H9 (cell line): Measurements from ENCODE around the gene P2RX2. TPM values are rescaled to one million over a fixed set of nuclear protein-coding genes. Genes with fewer than 3 reads are reported as not detected.
A peak's percentile ranks its signal among the peaks of the same experiment; 100 is the strongest.

ENCODE experiments used
- DNase-seq: peaks from one replicate; pipeline ENCODE4 v3.0.0-alpha.2; 2017
- H2AFZ ChIP-seq: one replicate; pipeline ENCODE4 v1.6.1; 2013; ENCODE audit warnings: mild to moderate bottlenecking, low read length, control low read depth, moderate library complexity
- H2AK5ac ChIP-seq: 2 replicates; pipeline ENCODE4 v1.6.1; 2013; ENCODE audit warnings: low read length, control low read depth, mixed read lengths; ENCODE audit not compliant: insufficient read length
- H2BK120ac ChIP-seq: one replicate; pipeline ENCODE4 v1.6.1; 2013; ENCODE audit warnings: low read depth, mild to moderate bottlenecking, low read length, control low read depth, inconsistent platforms; ENCODE audit not compliant: poor library complexity, severe bottlenecking
- H2BK12ac ChIP-seq: 2 replicates; pipeline ENCODE4 v1.6.1; 2013; ENCODE audit warnings: low read length, control low read depth, mixed read lengths, low read depth; ENCODE audit not compliant: insufficient read length
- H2BK15ac ChIP-seq: 2 replicates; pipeline ENCODE4 v1.6.1; 2013; ENCODE audit warnings: low read depth, low read length, control low read depth
- H2BK20ac ChIP-seq: one replicate; pipeline ENCODE4 v1.6.1; 2013; ENCODE audit warnings: low read depth, mild to moderate bottlenecking, low read length, control low read depth, inconsistent platforms; ENCODE audit not compliant: poor library complexity, severe bottlenecking
- H2BK5ac ChIP-seq: 2 replicates; pipeline ENCODE4 v1.6.1; 2013; ENCODE audit warnings: low read length, control low read depth, mixed read lengths; ENCODE audit not compliant: insufficient read length
- H3K14ac ChIP-seq: 2 replicates; pipeline ENCODE4 v1.6.1; 2013; ENCODE audit warnings: low read length, control low read depth; ENCODE audit not compliant: insufficient read depth
- H3K18ac ChIP-seq: 2 replicates; pipeline ENCODE4 v1.6.1; 2013; ENCODE audit warnings: low read depth, mild to moderate bottlenecking, mixed read lengths, low read length, control low read depth; ENCODE audit not compliant: insufficient read length
- H3K23ac ChIP-seq: 2 replicates; pipeline ENCODE4 v1.6.1; 2013; ENCODE audit warnings: low read length, control low read depth, mixed read lengths, low read depth; ENCODE audit not compliant: insufficient read length
- H3K23me2 ChIP-seq: 2 replicates; pipeline ENCODE4 v1.6.1; 2013; ENCODE audit warnings: low read depth, mild to moderate bottlenecking, mixed read lengths, low read length, control low read depth; ENCODE audit not compliant: insufficient read length, poor library complexity, severe bottlenecking
- H3K27ac ChIP-seq: 2 replicates; pipeline ENCODE4 v1.5.1; 2013; ENCODE audit warnings: low read length, control low read depth, mixed read lengths, low read depth; ENCODE audit not compliant: insufficient read length
- H3K27me3 ChIP-seq: 2 replicates; pipeline ENCODE4 v1.6.1; 2013; ENCODE audit warnings: low read length, control low read depth, inconsistent platforms; ENCODE audit not compliant: insufficient read depth
- H3K4ac ChIP-seq: 2 replicates; pipeline ENCODE4 v1.6.1; 2013; ENCODE audit warnings: low read depth, mild to moderate bottlenecking, control low read depth, inconsistent platforms, low read length, moderate library complexity
- H3K4me1 ChIP-seq: 2 replicates; pipeline ENCODE4 v1.6.1; 2013; ENCODE audit warnings: low read length, control low read depth, inconsistent platforms; ENCODE audit not compliant: insufficient read depth
- H3K4me2 ChIP-seq: 2 replicates; pipeline ENCODE4 v1.6.1; 2013; ENCODE audit warnings: low read length, control low read depth, mixed read lengths; ENCODE audit not compliant: insufficient read length, insufficient read depth
- H3K56ac ChIP-seq: 2 replicates; pipeline ENCODE4 v1.6.1; 2013; ENCODE audit warnings: low read depth, mild to moderate bottlenecking, mixed read lengths, low read length, control low read depth; ENCODE audit not compliant: insufficient read length
- H3K79me1 ChIP-seq: 2 replicates; pipeline ENCODE4 v1.6.1; 2013; ENCODE audit warnings: low read depth, mild to moderate bottlenecking, moderate library complexity, low read length, control low read depth, inconsistent platforms; ENCODE audit not compliant: insufficient read depth, poor library complexity, severe bottlenecking
- H3K79me2 ChIP-seq: 2 replicates; pipeline ENCODE4 v1.6.1; 2013; ENCODE audit warnings: low read length, control low read depth, inconsistent platforms; ENCODE audit not compliant: insufficient read depth
- H3K9ac ChIP-seq: 2 replicates; pipeline ENCODE4 v1.6.1; 2013; ENCODE audit warnings: low read length, control low read depth, mixed read lengths; ENCODE audit not compliant: insufficient read length; ENCODE audit errors: extremely low read depth
- H3K9me3 ChIP-seq: one replicate; pipeline ENCODE4 v1.6.1; 2013; ENCODE audit warnings: low read depth, low read length, inconsistent platforms; ENCODE audit not compliant: control insufficient read depth
- H3T11ph ChIP-seq: one replicate; pipeline ENCODE4 v1.6.1; 2013; ENCODE audit warnings: mild to moderate bottlenecking, low read length, control low read depth, inconsistent platforms
- H4K20me1 ChIP-seq: one replicate; pipeline ENCODE4 v1.6.1; 2013; ENCODE audit not compliant: control insufficient read depth, insufficient read length, insufficient read depth
- H4K5ac ChIP-seq: 2 replicates; pipeline ENCODE4 v1.6.1; 2013; ENCODE audit warnings: low read depth, mild to moderate bottlenecking, mixed read lengths, low read length, control low read depth; ENCODE audit not compliant: insufficient read length
- H4K8ac ChIP-seq: replicated peaks from 2 replicates; pipeline ENCODE4 v1.6.1; 2013; ENCODE audit warnings: low read length, control low read depth, mixed read lengths, low read depth; ENCODE audit not compliant: insufficient read length
- H4K91ac ChIP-seq: 2 replicates; pipeline ENCODE4 v1.6.1; 2013; ENCODE audit warnings: low read depth, mild to moderate bottlenecking, moderate library complexity, mixed read lengths, low read length, control low read depth; ENCODE audit not compliant: insufficient read length
- H3K27ac Mint-ChIP-seq, 3 experiments: 2 replicates in 2 of 3; 3 replicates in 1 of 3; pipeline ENCODE4 v1.8.0; 2020 to 2021; ENCODE audit warnings: mixed read lengths in 3 of 3, mild to moderate bottlenecking in 1 of 3, moderate library complexity in 1 of 3
- H3K27me3 Mint-ChIP-seq: 2 replicates; pipeline ENCODE4 v1.8.0; 2021; ENCODE audit warnings: low read depth, mild to moderate bottlenecking, moderate library complexity, mixed read lengths
- H3K36me3 Mint-ChIP-seq, 3 experiments: 2 replicates in 2 of 3; 3 replicates in 1 of 3; pipeline ENCODE4 v1.8.0; 2020 to 2021; ENCODE audit warnings: low read depth in 3 of 3, mixed read lengths in 3 of 3; ENCODE audit not compliant: insufficient read depth in 1 of 3
- H3K4me1 Mint-ChIP-seq, 2 experiments: 2 replicates each; pipeline ENCODE4 v1.8.0; 2020; ENCODE audit warnings: mixed read lengths in 2 of 2
- H3K4me3 Mint-ChIP-seq, 2 experiments: 2 replicates in 1 of 2; 3 replicates in 1 of 2; pipeline ENCODE4 v1.8.0; 2020 to 2021; ENCODE audit warnings: mild to moderate bottlenecking in 2 of 2, mixed read lengths in 2 of 2, moderate library complexity in 1 of 2
- H3K9me3 Mint-ChIP-seq, 2 experiments: 2 replicates in 1 of 2; 3 replicates in 1 of 2; pipeline ENCODE4 v1.8.0; 2020; ENCODE audit warnings: mild to moderate bottlenecking in 2 of 2, mixed read lengths in 2 of 2, moderate library complexity in 1 of 2
- WGBS: extraction: QIAGEN DNeasy Blood & Tissue Kit; methylation state at CpG from one replicate; pipeline ENCODE4 v1.1.7; 2013; ENCODE audit warnings: missing lambda C conversion rate, low lambda C conversion rate, mixed read lengths; ENCODE audit not compliant: insufficient read length; ENCODE audit errors: extremely low coverage; 5-methylcytosine and 5-hydroxymethylcytosine counted together
- total RNA-seq: library from RNA; stranded (reverse); gene quantifications from 2 replicates; pipeline ENCODE4 v1.2.1, GENCODE V29; 2021
- TF ChIP-seq, protein P1 (sequence below): fragments of 200-600 bp; sonication (generic); conservative IDR thresholded peaks from 3 replicates; pipeline ENCODE4 v1.8.0; 2021; ENCODE audit warnings: antibody characterized with exemption, mild to moderate bottlenecking

P2RX2 gene
- total RNA-seq, 1 experiment from 2014 or later: 1.8 TPM

DNA sequence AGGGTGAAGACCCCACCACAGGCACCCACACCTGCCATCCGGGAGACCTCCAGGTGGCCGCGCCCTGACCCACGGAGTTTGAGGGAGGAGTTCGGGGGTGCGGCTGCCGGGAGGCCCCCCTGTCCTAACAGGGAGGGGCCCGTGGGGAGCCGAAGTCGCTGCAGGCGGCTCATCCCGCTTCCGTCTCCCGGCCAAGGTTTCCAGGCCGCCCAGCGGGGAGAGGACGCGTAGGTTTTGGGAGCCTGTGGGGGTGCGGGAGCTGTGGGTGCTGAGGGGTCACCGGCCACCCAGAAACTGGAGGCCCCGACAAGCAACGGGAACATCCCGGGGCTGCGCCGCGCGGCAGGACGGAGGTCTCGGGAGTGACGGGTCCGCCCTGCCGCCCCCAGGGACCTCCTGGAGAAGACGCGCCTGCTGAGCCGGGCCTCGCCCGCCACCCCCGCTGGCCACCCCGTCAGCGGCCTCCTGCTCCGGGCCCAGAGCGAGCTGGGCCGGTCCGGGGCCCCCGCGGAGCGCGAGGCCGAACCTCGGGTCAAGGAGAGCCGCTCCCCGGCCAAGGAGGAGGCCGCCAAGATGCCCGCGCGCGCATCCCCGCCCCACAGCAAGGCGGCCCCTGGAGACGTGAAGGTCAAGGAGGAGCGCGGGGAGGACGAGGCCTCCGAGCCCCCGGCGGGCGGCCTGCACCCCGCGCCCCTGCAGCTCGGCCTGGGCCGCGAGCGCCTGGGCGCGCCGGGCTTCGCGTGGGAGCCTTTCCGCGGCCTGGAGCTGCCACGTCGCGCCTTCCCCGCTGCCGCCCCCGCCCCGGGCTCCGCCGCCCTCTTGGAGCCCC lies 35.8 kb upstream of the P2RX2 start:
- peaks cover 4 to 10% of the 10 kb centered on the region in 2 experiments for H3K4me1 Mint-ChIP-seq
- DNase-seq: no peak
- H3K4me3 Mint-ChIP-seq: peak overlapping the region; percentile 46 to 70
- H3K79me1 ChIP-seq: no peaks in the 10 kb centered on the region
- H3K14ac ChIP-seq: no peak overlapping the region
- no peaks in the 10 kb centered on the region for H3K79me2 ChIP-seq
- H2AK5ac ChIP-seq: no peak overlapping the region
- no peak overlapping the region for H2BK20ac ChIP-seq
- peaks cover 85% of the 10 kb centered on the region for H3K27me3 Mint-ChIP-seq
- peaks cover 21% of the 10 kb centered on the region; the same call in 1 of the 2 replicates for H3K27me3 ChIP-seq
- no peaks in the 10 kb centered on the region for H3K9me3 ChIP-seq
- H3K4me1 ChIP-seq: no peaks in the 10 kb centered on the region
- TF ChIP-seq, protein P1, sequence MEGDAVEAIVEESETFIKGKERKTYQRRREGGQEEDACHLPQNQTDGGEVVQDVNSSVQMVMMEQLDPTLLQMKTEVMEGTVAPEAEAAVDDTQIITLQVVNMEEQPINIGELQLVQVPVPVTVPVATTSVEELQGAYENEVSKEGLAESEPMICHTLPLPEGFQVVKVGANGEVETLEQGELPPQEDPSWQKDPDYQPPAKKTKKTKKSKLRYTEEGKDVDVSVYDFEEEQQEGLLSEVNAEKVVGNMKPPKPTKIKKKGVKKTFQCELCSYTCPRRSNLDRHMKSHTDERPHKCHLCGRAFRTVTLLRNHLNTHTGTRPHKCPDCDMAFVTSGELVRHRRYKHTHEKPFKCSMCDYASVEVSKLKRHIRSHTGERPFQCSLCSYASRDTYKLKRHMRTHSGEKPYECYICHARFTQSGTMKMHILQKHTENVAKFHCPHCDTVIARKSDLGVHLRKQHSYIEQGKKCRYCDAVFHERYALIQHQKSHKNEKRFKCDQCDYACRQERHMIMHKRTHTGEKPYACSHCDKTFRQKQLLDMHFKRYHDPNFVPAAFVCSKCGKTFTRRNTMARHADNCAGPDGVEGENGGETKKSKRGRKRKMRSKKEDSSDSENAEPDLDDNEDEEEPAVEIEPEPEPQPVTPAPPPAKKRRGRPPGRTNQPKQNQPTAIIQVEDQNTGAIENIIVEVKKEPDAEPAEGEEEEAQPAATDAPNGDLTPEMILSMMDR: no peak
- no peak overlapping the region for H3K9ac ChIP-seq
- no peak overlapping the region for H3K56ac ChIP-seq
- H3K23me2 ChIP-seq: peaks cover 16% of the 10 kb centered on the region
- H3K4ac ChIP-seq: no peak overlapping the region
- no peak overlapping the region for H4K91ac ChIP-seq
- H3K27ac ChIP-seq: no peak overlapping the region
- no peak overlapping the region for H3T11ph ChIP-seq
- no peaks in the 10 kb centered on the region for H3K9me3 Mint-ChIP-seq
- H3K36me3 Mint-ChIP-seq: peaks cover 4 to 22% (median 16%) of the 10 kb centered on the region in 3 experiments; a peak in 6 of 7 replicates
- H2BK5ac ChIP-seq: no peak overlapping the region
- peaks cover 2% of the 10 kb centered on the region for H4K20me1 ChIP-seq
- no CpG with 5 or more reads among the region's 89 CpGs for WGBS
- H3K27ac Mint-ChIP-seq: no peak overlapping the region
- H2BK120ac ChIP-seq: no peak overlapping the region
- H4K8ac ChIP-seq: no peak overlapping the region
- H2AFZ ChIP-seq: no peak overlapping the region
- H3K4me2 ChIP-seq: peak overlapping the region; percentile 31
- no peak overlapping the region for H3K18ac ChIP-seq
- no peak overlapping the region for H2BK12ac ChIP-seq
- no peak overlapping the region for H4K5ac ChIP-seq
- no peak overlapping the region for H2BK15ac ChIP-seq
- H3K23ac ChIP-seq: no peak overlapping the region
